Measurements from ENCODE around the gene SUPT3H.

Gene SUPT3H

DNA sequence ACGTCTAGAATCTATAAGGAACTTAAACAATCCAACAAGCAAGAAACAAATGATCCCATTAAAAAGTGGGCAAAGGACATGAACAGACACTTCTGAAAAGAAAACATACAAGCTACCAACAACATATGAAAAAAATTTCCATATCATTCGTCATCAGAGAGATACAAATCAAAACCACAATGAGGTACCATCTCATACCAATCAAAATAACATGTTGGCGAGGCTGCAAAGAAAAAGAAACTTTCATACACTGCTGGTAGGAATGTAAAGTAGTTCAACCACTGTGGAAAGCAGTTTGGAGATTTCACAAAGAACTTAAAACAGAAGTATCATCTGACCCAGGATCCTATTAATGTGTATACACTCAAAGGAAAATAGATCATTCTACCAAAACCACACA, 293.5 kb downstream of the SUPT3H start:
- TF ChIP-seq, protein P1, sequence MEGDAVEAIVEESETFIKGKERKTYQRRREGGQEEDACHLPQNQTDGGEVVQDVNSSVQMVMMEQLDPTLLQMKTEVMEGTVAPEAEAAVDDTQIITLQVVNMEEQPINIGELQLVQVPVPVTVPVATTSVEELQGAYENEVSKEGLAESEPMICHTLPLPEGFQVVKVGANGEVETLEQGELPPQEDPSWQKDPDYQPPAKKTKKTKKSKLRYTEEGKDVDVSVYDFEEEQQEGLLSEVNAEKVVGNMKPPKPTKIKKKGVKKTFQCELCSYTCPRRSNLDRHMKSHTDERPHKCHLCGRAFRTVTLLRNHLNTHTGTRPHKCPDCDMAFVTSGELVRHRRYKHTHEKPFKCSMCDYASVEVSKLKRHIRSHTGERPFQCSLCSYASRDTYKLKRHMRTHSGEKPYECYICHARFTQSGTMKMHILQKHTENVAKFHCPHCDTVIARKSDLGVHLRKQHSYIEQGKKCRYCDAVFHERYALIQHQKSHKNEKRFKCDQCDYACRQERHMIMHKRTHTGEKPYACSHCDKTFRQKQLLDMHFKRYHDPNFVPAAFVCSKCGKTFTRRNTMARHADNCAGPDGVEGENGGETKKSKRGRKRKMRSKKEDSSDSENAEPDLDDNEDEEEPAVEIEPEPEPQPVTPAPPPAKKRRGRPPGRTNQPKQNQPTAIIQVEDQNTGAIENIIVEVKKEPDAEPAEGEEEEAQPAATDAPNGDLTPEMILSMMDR (IDR thresholded peaks at IDR 0.05): no peak
- Mint-ChIP-seq H3K4me3 (no peak overlapping the region), H3K27ac (no peak overlapping the region)

DNA sequence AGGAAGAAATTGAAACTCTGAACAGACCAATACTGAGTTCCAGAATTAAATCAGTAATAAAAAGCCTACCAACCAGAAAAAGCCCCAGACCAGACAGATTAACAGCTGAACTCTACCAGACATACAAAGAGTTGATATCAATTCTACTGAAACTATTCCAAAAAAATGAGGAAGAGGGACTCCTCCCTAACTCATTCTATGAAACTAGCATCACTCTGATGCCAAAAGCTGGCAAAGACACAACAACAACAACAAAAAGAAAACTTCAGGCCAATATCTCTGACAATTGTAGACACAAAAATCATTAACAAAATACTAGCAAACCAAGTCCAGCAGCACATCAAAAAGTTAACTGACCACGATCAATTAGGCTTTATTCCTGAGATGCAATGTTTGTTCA, 295.6 kb downstream of the SUPT3H start:
- Mint-ChIP-seq H3K36me3 (ENCODE audit: low read depth) (peaks cover 22% of the 10 kb centered on the region), H3K4me3 (no peak overlapping the region), H3K4me1 (no peaks in the 10 kb centered on the region), H3K9me3 (peaks cover 32% of the 10 kb centered on the region), H3K27ac (no peak overlapping the region), H3K27me3 (ENCODE audit: low read depth, poor library complexity) (no peaks in the 10 kb centered on the region)
- DNase-seq: no peak
- TF ChIP-seq, protein P1 (IDR thresholded peaks at IDR 0.05): no peak

More for the DNA sequence above, 293.5 kb downstream of the SUPT3H start:
- H3K36me3 Mint-ChIP-seq (ENCODE audit: low read depth): peaks cover 8% of the 10 kb centered on the region
- H3K9me3 Mint-ChIP-seq: peaks cover 12% of the 10 kb centered on the region
- no peaks in the 10 kb centered on the region for H3K27me3 Mint-ChIP-seq (ENCODE audit: low read depth, poor library complexity)
- DNase-seq: no peak
- H3K4me1 Mint-ChIP-seq: no peaks in the 10 kb centered on the region

DNA sequence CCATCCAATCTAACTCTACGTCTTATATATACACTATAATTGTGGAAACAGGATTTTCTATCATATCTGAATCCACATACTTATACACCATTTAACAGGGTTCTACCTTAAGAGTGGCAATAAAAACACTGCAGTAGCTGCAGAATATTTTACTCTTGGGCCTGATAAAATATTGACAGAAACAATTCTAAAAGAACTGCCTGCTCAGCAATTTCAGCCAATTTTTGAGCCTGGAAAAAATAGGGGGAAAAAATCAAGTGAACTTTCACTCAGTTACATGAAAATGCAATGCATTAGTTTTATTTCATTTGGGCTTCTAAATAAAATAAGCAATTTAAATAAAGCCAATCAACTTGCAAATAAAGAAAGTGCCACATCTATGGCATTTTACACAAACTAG, 296.1 kb downstream of the SUPT3H start:
- H3K27me3 Mint-ChIP-seq (ENCODE audit: low read depth, poor library complexity): no peaks in the 10 kb centered on the region
- peaks cover 32% of the 10 kb centered on the region for H3K9me3 Mint-ChIP-seq
- TF ChIP-seq, protein P1 (IDR thresholded peaks at IDR 0.05): no peak
- H3K4me3 Mint-ChIP-seq: no peak overlapping the region
- H3K27ac Mint-ChIP-seq: no peak overlapping the region
- DNase-seq: no peak
- H3K36me3 Mint-ChIP-seq (ENCODE audit: low read depth): peaks cover 22% of the 10 kb centered on the region
- H3K4me1 Mint-ChIP-seq: no peaks in the 10 kb centered on the region

DNA sequence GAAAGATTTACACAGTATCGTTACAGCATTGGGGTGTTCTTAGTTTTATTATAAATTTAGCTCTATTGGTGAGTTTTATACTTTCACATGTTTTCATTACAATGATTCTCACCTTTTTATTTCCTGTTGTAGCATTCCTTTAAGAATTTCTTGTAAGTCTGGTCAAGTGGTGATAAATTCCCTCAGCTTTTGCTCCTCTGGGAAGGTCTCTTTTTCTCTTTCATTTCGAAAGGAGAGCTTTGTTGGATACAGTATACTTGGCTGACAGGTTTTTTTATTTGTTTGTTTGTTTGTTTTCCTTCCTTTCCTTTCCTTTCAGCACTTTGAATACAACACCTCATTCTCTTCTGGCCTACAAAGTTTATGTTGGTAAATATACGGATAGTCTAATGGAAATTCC, 299.3 kb downstream of the SUPT3H start:
- no peak for DNase-seq
- H3K4me1 Mint-ChIP-seq: no peaks in the 10 kb centered on the region
- peaks cover 22% of the 10 kb centered on the region for H3K36me3 Mint-ChIP-seq (ENCODE audit: low read depth)
- no peak overlapping the region for H3K4me3 Mint-ChIP-seq
- H3K27me3 Mint-ChIP-seq (ENCODE audit: low read depth, poor library complexity): no peaks in the 10 kb centered on the region
- H3K9me3 Mint-ChIP-seq: peaks cover 32% of the 10 kb centered on the region
- H3K27ac Mint-ChIP-seq: no peak overlapping the region
- TF ChIP-seq, protein P1 (IDR thresholded peaks at IDR 0.05): no peak

DNA sequence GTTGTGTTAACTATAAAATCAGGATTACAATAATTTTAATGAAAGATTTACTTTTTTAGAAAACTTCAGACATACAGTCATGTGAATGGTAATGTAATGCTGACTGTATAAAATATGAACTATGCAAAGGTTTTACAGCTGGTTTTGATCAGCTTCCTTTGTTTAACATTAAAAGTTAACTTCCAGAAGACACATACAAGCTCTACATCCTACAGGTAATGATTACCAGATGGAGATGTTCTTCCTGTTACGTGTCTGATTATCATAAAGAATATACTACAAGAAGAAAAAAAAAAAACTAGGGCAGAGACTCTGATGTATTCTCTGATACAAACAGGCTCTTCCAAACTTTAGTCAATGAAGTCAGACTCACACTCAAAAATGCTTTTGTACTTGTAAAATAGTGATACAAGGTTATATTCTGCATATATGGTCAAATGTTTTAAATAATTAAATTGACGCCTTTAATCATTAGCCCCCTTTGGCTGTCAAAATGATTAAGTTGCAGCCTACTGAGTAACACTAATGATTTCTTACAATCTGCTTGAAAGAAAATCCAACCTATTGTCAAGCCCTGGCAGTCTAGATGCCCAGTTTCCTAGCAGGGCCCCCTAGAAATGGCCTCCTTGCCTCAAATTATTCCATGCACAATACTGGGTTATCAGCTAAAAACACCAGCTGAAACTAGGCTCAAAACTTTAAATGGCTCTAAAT, 301.4 kb downstream of the SUPT3H start:
- no peak for DNase-seq
- H3K4me1 Mint-ChIP-seq: no peaks in the 10 kb centered on the region
- peaks cover 32% of the 10 kb centered on the region for H3K9me3 Mint-ChIP-seq
- TF ChIP-seq, protein P1 (IDR thresholded peaks at IDR 0.05): no peak
- no peak overlapping the region for H3K4me3 Mint-ChIP-seq
- no peak overlapping the region for H3K27ac Mint-ChIP-seq
- H3K36me3 Mint-ChIP-seq (ENCODE audit: low read depth): peaks cover 22% of the 10 kb centered on the region
- H3K27me3 Mint-ChIP-seq (ENCODE audit: low read depth, poor library complexity): no peaks in the 10 kb centered on the region

DNA sequence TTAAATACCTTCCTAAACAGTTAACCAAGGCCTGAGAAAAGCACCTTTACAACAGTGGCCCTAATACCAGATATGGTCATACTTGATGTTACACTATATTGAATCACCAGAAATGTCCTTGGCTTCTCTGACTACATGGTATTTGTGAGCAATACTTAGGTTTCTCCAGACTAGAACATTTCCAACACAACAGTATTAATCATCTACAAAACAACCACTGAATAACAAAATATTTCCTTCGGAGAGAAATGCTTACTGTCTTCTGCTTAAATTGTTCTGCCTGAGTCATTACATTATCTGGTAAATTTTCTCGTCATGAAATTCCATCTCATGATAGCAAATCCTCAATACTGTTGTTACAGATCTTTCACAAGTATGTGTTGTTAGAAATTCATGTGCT, 302.5 kb downstream of the SUPT3H start:
- H3K4me1 Mint-ChIP-seq: no peaks in the 10 kb centered on the region
- H3K27me3 Mint-ChIP-seq (ENCODE audit: low read depth, poor library complexity): no peaks in the 10 kb centered on the region
- peaks cover 28% of the 10 kb centered on the region for H3K9me3 Mint-ChIP-seq
- H3K36me3 Mint-ChIP-seq (ENCODE audit: low read depth): peaks cover 22% of the 10 kb centered on the region
- no peak for DNase-seq
- TF ChIP-seq, protein P1 (IDR thresholded peaks at IDR 0.05): no peak
- no peak overlapping the region for H3K4me3 Mint-ChIP-seq
- no peak overlapping the region for H3K27ac Mint-ChIP-seq
